ENCODE measurements around the gene PXMP4.
"Not testable (repeated sequence)": the region's sequence is repeated elsewhere in the genome, so short reads cannot be mapped to it uniquely, and the experiment has no call there.

The PXMP4 gene

GRCh38 chr20:33702861-33703260 is 17.2 kb downstream of the PXMP4 start:
- no peak for DNase-seq (ENCODE audit: low read depth)

- DNase-seq (ENCODE audit: low read depth), result no peak
Observed at GRCh38 chr20:33701629-33702450, 18.3 kb downstream of the PXMP4 start.

- DNase-seq (ENCODE audit: low read depth), result not testable (repeated sequence)
Observed at GRCh38 chr20:33700696-33701441, 19.2 kb downstream of the PXMP4 start.

- DNase-seq (ENCODE audit: low read depth), result not testable (repeated sequence)
Observed at GRCh38 chr20:33698966-33699365, 21.1 kb downstream of the PXMP4 start.

- DNase-seq (ENCODE audit: low read depth), result no peak
Observed at GRCh38 chr20:33697129-33697528, 23.0 kb downstream of the PXMP4 start.

- no peak for DNase-seq (ENCODE audit: low read depth)
Observed at GRCh38 chr20:33696448-33696847, 23.7 kb downstream of the PXMP4 start.

- DNase-seq (ENCODE audit: low read depth), result no peak
Observed at GRCh38 chr20:33694639-33695012, 25.5 kb downstream of the PXMP4 start.

GRCh38 chr20:33693741-33694638 is 26.1 kb downstream of the PXMP4 start:
- DNase-seq (ENCODE audit: low read depth), result no peak

- no peak for DNase-seq (ENCODE audit: low read depth)
Observed at GRCh38 chr20:33693289-33693688, 26.8 kb downstream of the PXMP4 start.

GRCh38 chr20:33689973-33690372 is 30.1 kb downstream of the PXMP4 start:
- no peak for DNase-seq (ENCODE audit: low read depth)

- DNase-seq (ENCODE audit: low read depth), result no peak
Observed at GRCh38 chr20:33689493-33689892, 30.6 kb downstream of the PXMP4 start.

GRCh38 chr20:33688938-33689424 is 31.1 kb downstream of the PXMP4 start:
- no peak for DNase-seq (ENCODE audit: low read depth)

- DNase-seq (ENCODE audit: low read depth), result no peak
Observed at GRCh38 chr20:33687993-33688937, 31.8 kb downstream of the PXMP4 start.

- DNase-seq (ENCODE audit: low read depth), result no peak
Observed at GRCh38 chr20:33687370-33687915, 32.7 kb downstream of the PXMP4 start.

GRCh38 chr20:33686984-33687366 is 33.1 kb downstream of the PXMP4 start:
- no peak for DNase-seq (ENCODE audit: low read depth)

GRCh38 chr20:33686100-33686983 is 33.8 kb downstream of the PXMP4 start, which contains the start of gene E2F1:
TSS of gene E2F1 (minus strand) at chr20:33686385. CDS start at chr20:33686264, 121 bp downstream.
- DNase-seq (ENCODE audit: low read depth), result peak; percentile 89

GRCh38 chr20:33685328-33686099 is 34.6 kb downstream of the PXMP4 start:
- DNase-seq (ENCODE audit: low read depth), result no peak

GRCh38 chr20:33684533-33685327 is 35.4 kb downstream of the PXMP4 start:
- DNase-seq (ENCODE audit: low read depth), result no peak

Measured in stimulated activated CD8-positive, alpha-beta memory T cell treated with anti-CD3 and anti-CD28 coated beads, Interleukin-7, amount 100 ng/mL, for 24 hours (primary cell).